Measurements from ENCODE around the gene SLC1A7. TPM values are rescaled to one million over a fixed set of nuclear protein-coding genes. Genes with fewer than 3 reads are reported as not detected.
"Not testable (repeated sequence)": the region's sequence is repeated elsewhere in the genome, so short reads cannot be mapped to it uniquely, and the experiment has no call there.

Gene SLC1A7
- 0.42 TPM for total RNA-seq
- long read RNA-seq, partial matches to known transcripts = 3 of 3 reads
- long read RNA-seq, other reads (novel, unspliced or antisense) = 0 of 3 reads

DNA sequence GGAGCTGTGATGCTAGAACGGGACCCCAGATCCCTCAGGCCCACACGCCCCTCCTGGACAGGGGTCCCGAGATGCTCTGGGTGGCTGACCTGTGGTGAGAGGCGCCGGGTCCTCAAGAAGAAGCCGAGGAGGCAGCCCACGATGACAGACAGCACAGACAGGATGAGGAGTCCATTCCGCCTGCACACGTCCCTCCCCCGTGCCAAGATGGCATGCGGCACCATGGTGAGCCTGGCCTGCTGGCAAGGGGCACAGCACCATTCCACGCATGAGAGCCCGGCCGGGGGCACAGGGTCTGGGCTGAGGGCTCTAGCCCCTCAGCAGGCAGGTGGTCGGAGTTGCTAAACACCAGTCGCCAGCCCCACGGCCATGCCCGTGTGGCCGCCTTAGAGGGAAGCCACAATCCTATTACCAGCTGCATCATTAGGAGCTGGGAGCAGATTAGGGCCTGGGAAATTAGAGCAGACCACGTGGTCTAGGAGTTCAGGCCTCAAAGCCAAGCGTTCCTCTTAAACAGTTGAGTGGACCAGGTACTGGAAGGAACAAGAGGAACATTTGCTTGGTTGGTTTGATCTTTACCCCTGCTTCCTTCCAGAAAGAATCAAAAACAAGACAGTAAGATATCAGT, at the start of gene SLC1A7:
TSS of gene SLC1A7 (minus strand) at position 413 of the 628 bp plus-strand sequence. CDS start at position 224, 189 bp downstream.
- peak; percentile 76 for DNase-seq (ENCODE audit: low spot score)

DNA sequence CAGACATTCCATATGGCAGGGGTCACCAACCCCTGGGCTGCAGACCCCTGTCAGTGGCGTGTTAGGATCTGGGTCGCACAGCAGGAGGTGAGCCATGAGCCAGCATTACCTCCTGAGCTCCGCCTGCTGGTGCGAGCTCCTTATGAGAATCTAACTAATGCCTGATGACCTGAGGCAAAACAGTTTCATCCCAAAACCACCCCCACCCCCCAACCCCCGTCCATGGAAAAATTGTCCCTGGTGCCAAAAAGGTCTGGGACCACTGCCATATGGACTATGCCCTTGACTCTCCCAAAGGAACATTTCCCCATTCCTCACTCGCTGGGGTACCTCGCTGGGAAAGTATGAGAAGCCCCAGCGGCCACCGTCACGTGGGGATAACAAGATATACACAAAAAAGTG, 47.8 kb upstream of the SLC1A7 start:
- DNase-seq (ENCODE audit: low spot score) = no peak

- DNase-seq (ENCODE audit: low spot score) = no peak
These were observed 46.6 kb upstream of the SLC1A7 start for GRCh38 chr1:53189061-53189460.

DNA sequence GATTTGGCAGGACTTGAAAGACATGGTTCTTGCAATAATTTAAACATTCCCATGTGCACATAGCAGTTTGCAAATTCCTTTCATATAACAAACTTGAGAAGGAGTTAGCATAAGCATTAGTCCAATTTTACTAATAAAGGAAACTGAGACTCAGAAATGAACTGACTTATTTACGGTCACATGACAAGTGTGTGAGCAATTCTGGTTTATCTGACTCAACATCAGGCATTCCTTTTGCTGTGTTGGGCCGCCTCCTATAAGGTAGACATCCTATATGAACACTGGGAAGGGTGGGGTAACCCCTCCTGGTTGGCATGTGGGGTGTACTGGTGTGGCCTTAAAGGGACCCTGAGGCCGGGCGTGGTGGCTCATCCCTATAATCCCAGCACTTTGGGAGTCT, 45.7 kb upstream of the SLC1A7 start:
- no peak for DNase-seq (ENCODE audit: low spot score)

DNA sequence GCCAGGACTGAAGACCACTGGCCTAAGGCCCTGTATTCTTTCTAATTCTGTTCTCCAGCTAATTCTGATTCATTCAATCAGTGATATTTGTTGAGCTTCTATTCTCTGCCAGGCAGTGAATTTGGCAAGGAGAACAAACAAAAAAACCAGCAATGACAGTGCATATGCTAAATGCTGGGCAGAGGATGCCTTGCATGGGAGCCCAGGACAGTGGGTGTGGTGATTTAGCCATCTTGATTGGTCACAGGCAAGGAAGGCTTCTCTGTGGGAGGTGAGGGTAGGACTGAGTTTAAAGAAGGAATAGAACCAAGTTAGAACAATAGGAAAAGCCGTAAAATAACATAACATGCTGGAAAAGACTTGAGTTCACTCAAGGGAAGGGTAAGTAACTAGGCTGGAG, 45.0 kb upstream of the SLC1A7 start:
- DNase-seq (ENCODE audit: low spot score) = no peak

GRCh38 chr1:53186533-53186932, 44.1 kb upstream of the SLC1A7 start:
- no peak for DNase-seq (ENCODE audit: low spot score)

- DNase-seq (ENCODE audit: low spot score) = not testable (repeated sequence)
These were observed 43.5 kb upstream of the SLC1A7 start for GRCh38 chr1:53185955-53186297.

DNA sequence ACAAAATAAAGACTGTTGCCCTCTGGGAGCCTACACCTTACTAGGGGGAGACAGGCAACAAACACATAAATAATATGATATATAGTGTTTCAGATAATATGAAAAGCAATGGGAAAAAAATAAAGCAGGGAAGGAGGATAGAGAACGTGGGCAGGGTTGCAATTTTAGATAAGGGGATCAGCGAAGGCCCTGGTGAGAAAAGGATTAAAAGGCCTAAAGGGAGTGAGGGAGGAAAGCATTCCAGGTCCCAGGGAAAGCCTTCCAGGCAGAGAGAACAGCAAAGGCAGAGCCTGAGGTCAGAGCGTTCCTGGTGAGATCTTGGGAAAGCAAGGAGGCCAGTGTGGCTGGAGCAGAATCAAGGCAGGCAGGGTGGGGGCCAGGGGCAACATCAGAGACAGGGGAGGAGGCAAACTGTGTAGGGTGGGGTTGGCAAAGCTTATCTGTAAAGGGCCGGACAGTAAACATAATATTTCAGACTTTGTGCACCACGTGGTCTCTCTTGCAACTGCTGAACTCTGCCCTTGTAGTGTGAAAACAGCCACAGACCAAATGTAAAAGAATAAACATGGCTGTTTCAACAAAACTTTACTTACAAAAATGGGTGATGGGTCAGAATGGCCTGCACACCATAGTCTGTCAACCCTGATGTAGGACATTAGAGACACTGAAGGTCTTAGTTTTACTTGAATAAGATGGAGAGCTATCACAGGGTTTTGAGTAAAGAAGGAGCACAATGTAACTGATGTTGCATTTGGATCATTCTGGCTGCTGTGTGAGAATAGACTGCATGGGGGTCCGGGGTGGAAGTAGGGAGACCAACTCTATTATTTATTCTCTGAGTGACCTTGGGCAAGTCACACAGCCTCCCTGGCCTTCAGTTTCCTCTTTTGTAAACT, 40.9 kb upstream of the SLC1A7 start:
- DNase-seq (ENCODE audit: low spot score) = no peak

DNA sequence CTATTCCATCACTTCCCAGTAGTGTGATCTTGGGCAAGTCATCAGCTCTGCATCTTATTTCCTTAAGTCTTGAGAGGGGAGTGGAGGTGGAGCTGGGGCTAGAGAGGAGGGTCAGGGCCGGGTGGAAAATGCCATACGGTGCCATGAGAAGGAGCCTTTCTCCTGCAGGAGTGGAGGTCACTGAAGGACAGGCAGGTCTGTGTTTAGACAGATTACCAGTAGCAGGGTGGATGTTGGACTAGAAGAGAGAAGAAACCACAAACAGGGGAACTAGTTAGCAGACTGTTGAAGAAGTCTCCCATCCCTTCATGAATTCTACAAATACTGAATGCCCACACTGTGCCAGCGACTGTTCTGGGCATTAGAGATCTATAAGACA, 40.3 kb upstream of the SLC1A7 start:
- DNase-seq (ENCODE audit: low spot score) = no peak

- DNase-seq (ENCODE audit: low spot score) = no peak
These were observed 39.7 kb upstream of the SLC1A7 start for GRCh38 chr1:53182111-53182593.

DNA sequence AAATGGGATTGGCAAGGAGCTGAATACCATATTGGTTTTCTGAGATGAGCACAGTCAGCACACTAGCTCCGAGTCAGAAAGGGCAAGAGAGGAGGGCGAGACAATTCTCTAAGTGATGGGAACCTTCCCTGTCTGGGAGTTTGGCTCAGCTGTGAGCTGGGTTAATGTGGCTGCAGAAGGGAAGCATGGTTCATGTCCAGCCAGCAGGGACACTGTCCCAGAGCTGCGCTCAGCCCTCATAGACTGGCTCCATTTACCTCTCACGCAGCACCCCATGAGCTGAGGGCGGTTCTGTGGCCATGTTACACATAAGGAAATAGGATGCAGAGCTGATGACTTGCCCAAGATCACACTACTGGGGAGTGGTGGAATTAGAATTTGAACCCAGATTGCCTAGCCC, 38.5 kb upstream of the SLC1A7 start:
- DNase-seq (ENCODE audit: low spot score) = no peak

DNA sequence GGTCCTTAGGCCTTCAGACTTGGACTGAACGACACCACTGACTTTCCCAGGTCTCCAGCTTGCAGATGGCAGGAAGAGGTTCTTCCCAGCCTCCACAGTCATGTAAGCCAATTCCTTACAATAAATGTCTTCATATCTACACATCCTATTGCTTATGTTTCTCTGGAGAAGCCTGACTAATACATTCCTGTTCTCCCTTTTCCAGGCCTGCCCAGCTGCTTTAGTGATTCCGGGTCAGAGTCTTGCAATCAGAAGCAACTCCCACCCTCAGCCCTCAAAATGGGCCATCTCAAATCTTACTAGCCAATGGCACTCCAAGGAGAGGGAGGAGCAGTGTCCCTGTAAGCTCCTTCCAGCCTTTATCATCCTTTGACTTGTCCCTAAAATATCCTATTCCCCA, 37.8 kb upstream of the SLC1A7 start:
- DNase-seq (ENCODE audit: low spot score) = no peak

DNA sequence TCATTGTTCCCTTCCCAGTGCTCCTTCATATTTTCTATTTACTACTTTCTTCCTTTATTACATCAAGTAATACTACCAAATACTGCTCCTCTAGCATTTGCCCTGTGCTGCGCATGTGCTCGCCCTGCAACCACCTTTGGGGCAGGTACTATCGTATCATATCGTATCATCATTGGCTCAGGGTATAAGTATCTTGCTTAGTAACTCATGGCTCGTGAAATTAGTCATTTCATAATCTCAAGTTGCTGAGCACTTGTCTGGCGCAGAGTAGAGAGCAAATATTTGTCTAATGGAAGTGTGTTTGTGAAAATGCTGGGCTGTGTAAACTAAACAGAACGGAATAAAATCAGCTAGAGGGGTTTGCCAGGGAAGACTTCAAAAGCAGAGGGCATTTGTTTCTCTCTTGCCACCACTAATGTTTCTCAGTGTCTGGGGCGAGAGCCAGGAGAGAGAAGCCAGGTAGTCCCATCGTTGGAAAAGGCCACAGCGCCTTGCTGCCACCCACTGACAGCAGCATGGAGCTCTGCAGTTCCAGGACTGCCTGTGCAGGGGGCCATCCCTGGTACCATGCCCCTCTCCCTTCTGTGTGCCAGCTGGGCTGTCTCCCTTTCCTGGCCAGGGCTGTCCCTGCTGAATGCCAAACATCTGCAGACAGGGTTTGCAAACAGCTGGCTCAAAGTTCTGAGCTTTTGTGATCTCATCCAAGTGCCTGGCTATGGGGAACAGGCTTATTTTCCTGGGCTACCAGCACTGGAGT, 34.2 kb upstream of the SLC1A7 start:
- DNase-seq (ENCODE audit: low spot score) = no peak

GRCh38 chr1:53174971-53175913, 32.8 kb upstream of the SLC1A7 start:
- DNase-seq (ENCODE audit: low spot score) = no peak

DNA sequence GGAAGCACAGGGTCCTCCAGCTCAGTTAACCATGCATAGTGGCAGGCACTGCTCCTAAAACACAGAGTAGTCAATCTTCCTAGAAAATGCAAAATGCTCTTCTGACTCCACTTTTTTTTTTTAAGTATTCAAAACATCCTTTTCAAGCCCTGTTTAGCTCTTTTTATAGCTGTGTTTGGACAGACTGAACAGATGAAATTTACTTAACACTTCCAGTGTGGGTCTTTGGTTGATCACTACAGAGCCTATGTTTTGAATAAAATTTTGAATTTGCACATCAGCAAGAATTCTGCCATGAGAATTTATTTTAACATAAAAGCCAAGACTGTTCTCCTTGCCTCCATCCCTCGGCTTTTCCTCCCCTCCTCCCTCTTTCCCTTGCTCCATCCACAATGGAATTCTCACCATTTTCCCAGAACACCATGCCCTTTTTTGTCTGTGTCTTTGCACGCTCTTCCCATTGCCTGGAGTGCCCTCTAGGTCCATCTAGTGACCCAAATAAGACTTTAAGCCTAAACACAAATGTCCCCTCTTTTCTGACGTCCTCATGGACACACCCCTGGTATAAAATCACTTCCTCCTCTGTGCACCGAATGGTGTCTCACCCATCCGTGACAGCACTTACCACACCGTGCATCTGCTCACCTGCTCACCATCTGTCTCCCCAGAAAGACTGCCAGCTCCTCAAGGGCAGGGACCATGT, 30.1 kb upstream of the SLC1A7 start:
- no peak for DNase-seq (ENCODE audit: low spot score)

DNA sequence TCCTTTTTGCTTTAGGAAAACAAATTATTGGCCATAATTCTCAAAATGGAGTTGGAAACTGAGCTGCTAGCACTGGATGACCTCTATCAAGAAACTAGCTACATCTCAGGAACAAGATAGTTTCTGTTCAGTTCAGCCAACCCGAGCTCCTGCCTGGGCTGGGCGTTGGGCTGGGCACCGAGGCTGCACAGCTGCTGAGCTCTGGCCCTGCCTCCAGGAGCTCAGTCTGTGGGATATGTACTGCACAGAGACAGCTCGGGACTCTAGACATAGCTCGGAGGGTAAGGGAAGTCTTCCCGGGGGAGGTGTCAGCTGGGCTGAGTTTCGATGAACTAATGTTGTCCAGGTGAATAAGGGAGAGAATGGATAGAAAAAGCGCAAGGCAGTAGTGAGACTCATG, 24.5 kb upstream of the SLC1A7 start:
- DNase-seq (ENCODE audit: low spot score) = no peak

- no peak for DNase-seq (ENCODE audit: low spot score)
These were observed 23.9 kb upstream of the SLC1A7 start for GRCh38 chr1:53166366-53166765.

GRCh38 chr1:53165408-53165961, 23.0 kb upstream of the SLC1A7 start:
- no peak for DNase-seq (ENCODE audit: low spot score)

- no peak for DNase-seq (ENCODE audit: low spot score)
These were observed 20.9 kb upstream of the SLC1A7 start for GRCh38 chr1:53163291-53163768.

DNA sequence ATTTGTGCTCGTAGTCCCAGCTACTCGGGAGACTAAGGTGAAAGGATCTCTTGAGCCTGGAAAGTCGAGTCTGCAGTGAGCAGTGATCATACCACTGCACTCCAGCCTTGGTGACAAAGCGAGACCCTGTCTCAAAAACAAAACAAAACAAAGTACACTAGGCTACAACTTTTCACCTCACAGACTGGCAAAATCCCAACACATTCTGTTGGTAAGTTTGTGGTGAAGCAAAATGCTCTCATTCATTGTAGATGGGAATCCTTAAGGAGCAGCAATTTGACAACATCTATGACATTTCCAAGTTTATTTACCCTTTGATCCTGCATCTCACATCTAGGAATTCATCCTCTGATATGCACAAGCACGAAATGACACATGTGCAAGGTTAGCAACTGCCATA, 20.2 kb upstream of the SLC1A7 start:
- no peak for DNase-seq (ENCODE audit: low spot score)
